ENCODE results near the gene TMTC2.

The TMTC2 gene

GRCh38 chr12:82942521-82942920 lies 255.8 kb downstream of the TMTC2 start:
- no peak for DNase-seq (ENCODE audit: low read depth)
- no peak overlapping the region for H3K4me3 ChIP-seq (ENCODE audit: low read length)
- TF ChIP-seq CTCF (conservative IDR thresholded peaks at IDR 0.05; ENCODE audit: low read length): no peak

DNA sequence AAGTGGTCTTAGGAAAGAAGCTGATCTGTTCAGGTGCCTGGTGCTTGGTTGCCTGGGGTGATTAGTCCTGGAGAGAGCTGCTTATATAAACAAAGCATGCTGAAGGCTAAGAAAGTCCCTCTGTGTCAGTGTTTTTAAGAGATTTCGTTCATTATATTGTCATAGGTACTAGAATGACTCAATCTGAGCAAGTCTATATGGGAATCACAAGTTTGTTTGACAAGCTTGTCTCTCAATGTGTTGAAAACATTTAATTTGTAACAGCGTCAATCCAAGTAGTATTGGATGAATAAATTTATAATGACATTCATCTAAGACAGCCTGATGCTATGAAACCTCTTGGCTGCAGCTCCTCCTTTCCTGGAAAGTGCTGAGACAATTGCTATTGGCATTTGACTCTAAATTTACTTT lies 256.3 kb downstream of the TMTC2 start:
- no peak overlapping the region for H3K4me3 ChIP-seq (ENCODE audit: low read length)
- no peak for DNase-seq (ENCODE audit: low read depth)
- TF ChIP-seq CTCF (conservative IDR thresholded peaks at IDR 0.05; ENCODE audit: low read length): no peak

DNA sequence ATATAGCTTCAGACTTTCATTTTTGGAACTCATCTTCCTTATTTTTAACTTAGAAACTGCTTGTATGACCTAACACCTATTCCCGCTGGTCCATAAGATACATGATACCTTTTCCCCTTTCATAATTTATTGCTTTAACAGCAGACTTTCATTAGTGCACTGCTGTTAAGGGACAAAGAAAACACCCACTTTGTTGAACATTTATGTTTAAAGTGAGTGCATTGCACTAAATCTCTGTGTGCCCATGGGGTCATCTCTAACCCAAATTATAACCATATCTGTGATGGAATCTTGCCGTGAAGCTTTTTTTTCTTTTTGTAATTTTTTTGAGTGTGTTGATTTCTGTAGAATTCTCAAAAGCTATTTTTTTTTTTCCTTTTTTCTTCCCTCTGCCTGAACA lies 261.8 kb downstream of the TMTC2 start:
- no peak overlapping the region for H3K4me3 ChIP-seq (ENCODE audit: low read length)
- no peak for TF ChIP-seq CTCF (conservative IDR thresholded peaks at IDR 0.05; ENCODE audit: low read length)
- DNase-seq (ENCODE audit: low read depth): no peak

GRCh38 chr12:82950356-82950755 lies 263.6 kb downstream of the TMTC2 start:
- no peak overlapping the region for H3K4me3 ChIP-seq (ENCODE audit: low read length)
- DNase-seq (ENCODE audit: low read depth): no peak
- TF ChIP-seq CTCF (conservative IDR thresholded peaks at IDR 0.05; ENCODE audit: low read length): no peak

- TF ChIP-seq CTCF (conservative IDR thresholded peaks at IDR 0.05; ENCODE audit: low read length): no peak
- no peak overlapping the region for H3K4me3 ChIP-seq (ENCODE audit: low read length)
- no peak for DNase-seq (ENCODE audit: low read depth)
These were observed 266.2 kb downstream of the TMTC2 start for GRCh38 chr12:82952946-82953345.

- no peak for DNase-seq (ENCODE audit: low read depth)
- TF ChIP-seq CTCF (conservative IDR thresholded peaks at IDR 0.05; ENCODE audit: low read length): no peak
- no peak overlapping the region for H3K4me3 ChIP-seq (ENCODE audit: low read length)
These were observed 266.7 kb downstream of the TMTC2 start for GRCh38 chr12:82953397-82953796.

DNA sequence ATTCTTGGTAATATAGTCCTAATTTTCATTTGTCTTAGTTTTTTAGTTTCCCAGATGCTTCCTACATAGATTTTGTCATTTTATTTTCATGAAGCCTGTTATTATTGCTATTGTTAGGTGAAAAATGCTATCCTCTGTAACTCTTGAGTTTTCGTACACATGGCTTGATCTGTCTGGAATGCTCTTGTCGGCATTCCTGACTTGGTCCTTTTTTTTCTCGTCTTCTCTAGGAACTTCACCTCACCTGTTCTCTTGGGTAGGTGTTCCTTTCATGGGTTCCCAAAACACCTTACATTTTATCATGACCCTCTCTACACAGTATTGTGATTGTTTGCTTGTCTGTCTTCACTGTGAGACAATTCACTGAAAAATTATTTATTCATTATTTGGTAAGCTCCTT lies 267.4 kb downstream of the TMTC2 start:
- no peak for DNase-seq (ENCODE audit: low read depth)
- H3K4me3 ChIP-seq (ENCODE audit: low read length): no peak overlapping the region
- TF ChIP-seq CTCF (conservative IDR thresholded peaks at IDR 0.05; ENCODE audit: low read length): no peak
